GM18870 (cell line): Measurements from ENCODE around the gene SFT2D1.
A peak's percentile ranks its signal among the peaks of the same experiment; 100 is the strongest.

Source experiments
- ATAC-seq: cut with Tn5 transposase; IDR thresholded peaks from one replicate; pipeline ENCODE4 v1.9.1; 2021; ENCODE audit warnings: moderate library complexity; ENCODE audit not compliant: unreplicated experiment

The SFT2D1 gene

GRCh38 chr6:166308769-166309589 lies 33.4 kb downstream of the SFT2D1 start:
- no peak for ATAC-seq

GRCh38 chr6:166308033-166308768 lies 34.1 kb downstream of the SFT2D1 start, which contains the start of gene PRR18:
Gene PRR18, minus strand, starts transcription at chr6:166308392. Its CDS starts 250 bp downstream, at chr6:166308142.
- no peak for ATAC-seq

GRCh38 chr6:166307082-166308032 lies 35.0 kb downstream of the SFT2D1 start:
- ATAC-seq: no peak

GRCh38 chr6:166306378-166307081 lies 35.8 kb downstream of the SFT2D1 start:
- no peak for ATAC-seq

- no peak for ATAC-seq
These were observed 36.7 kb downstream of the SFT2D1 start for GRCh38 chr6:166305562-166306117.

GRCh38 chr6:166304106-166304505 lies 38.2 kb downstream of the SFT2D1 start:
- ATAC-seq: no peak

GRCh38 chr6:166301611-166302529 lies 40.5 kb downstream of the SFT2D1 start:
- ATAC-seq: no peak

- ATAC-seq: no peak
These were observed 41.9 kb downstream of the SFT2D1 start for GRCh38 chr6:166300357-166300987.

- ATAC-seq: no peak
These were observed 44.7 kb downstream of the SFT2D1 start for GRCh38 chr6:166297606-166298005.

GRCh38 chr6:166296035-166296883 lies 46.1 kb downstream of the SFT2D1 start:
- ATAC-seq: no peak

- ATAC-seq: no peak
These were observed 48.4 kb downstream of the SFT2D1 start for GRCh38 chr6:166293731-166294584.

GRCh38 chr6:166289207-166290060 lies 52.9 kb downstream of the SFT2D1 start:
- no peak for ATAC-seq

GRCh38 chr6:166286839-166287271 lies 55.5 kb downstream of the SFT2D1 start:
- ATAC-seq: peak; percentile 94

- ATAC-seq: no peak
These were observed 57.1 kb downstream of the SFT2D1 start for GRCh38 chr6:166285233-166285632.

- ATAC-seq: no peak
These were observed 57.7 kb downstream of the SFT2D1 start for GRCh38 chr6:166284640-166285039.
